ENCODE data around the gene NUS1.
"Not testable (repeated sequence)": the region's sequence is repeated elsewhere in the genome, so short reads cannot be mapped to it uniquely, and the experiment has no call there.

The NUS1 gene

GRCh38 chr6:117674991-117675657, at the start of gene NUS1:
Gene NUS1, plus strand, starts transcription at chr6:117675469. Its CDS starts 202 bp downstream, at chr6:117675671.
- DNase-seq, result peak; percentile 98

DNA sequence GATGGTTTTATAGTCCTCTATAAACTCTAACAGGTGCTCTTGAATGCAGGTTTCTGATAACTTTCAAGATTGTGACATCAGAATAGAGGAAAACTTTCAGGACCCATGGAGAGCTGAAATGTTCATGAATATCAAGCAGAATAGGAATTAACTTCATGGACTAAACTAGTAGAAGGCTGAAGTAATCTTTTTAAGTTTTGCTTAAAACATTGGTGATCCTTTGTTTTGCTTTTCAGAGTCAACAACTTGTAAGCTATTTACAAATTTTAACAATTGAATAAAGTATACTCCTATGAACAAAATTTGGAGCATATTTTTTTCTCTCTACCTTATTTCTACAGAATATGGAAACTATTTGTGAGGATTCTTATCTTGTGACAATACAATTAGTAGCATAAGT, 47.7 kb upstream of the NUS1 start:
- no peak for DNase-seq

DNA sequence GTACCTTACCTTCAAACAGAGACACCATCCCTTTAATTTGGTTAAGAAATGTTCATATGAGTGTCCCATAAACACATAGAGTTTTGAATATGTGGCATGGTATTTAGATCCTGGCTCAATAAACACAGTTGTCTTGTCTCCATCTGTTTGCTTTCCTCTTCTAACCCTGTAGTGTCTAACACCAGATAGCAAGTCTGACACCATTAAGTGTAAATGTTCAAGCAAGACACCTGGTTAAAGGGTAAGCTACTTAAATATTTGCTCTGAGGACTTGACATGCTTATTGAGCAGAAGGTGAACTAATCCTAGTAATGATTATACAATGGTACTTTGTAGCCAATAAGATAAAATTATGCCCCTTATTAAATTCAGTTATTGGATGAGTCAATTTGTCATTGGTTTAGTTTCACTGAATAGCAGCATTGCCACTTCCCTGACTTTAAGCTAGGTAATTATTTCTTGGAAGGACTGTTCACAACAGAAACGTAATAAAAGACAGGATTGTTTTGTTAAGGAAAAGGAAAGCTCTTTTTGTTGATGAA, 46.1 kb upstream of the NUS1 start:
- no peak for DNase-seq

DNA sequence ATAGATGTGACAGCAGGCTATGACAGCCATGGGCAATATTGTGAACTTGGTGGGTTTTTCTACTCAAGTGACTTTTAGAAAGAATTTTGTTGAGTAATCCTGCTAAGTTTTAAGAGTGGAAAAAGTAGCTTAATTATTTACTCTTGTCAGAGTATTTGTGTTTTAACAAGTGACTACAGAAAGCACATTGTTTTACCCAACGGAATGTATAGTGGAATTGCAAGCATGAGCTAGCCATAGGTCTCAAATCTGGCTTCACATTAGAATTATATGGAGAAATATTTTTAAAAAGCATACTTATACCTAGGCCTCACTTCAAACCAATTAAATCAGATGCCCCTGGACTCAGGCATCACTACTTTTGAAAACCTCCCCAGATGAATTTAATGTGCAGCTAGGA, 37.5 kb upstream of the NUS1 start:
- no peak for DNase-seq

GRCh38 chr6:117642976-117643375, 32.3 kb upstream of the NUS1 start:
- DNase-seq, result no peak

DNA sequence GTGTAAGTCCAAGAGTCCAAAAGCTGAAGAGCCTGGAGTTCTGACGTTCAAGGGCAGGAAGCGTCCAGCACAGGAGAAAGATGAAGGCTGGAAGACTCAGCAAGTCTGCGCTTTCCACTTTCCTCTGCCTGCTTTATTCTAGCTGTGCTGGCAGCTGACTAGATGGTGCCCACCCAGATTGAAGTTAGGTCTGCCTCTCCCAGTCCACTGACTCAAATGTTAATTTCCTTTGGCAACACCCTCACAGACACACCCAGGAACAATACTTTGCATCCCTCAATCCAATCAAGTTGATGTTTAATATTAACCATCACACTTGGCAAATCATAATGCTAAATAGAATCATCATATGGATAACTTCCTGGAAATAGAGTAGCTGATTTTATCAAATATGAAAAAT, 23.3 kb upstream of the NUS1 start:
- not testable (repeated sequence) for DNase-seq

DNA sequence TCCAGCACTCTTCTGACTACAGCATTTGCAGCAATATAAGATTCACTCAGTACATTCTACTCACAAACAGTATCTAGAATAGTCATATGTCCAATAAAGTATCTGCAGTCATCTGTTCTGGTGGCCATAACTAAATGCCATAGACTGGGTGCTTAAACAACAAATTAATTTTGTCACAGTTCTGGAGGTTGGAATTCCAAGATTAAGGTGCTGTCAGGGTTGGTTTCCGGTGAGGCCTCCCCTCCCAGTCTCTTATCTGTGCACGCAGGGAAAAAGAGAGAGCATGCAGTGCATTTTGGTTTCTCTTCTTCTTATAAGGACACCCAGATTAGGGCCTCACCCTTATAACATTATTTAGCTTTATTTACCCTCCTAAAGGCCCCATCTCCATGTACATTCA, 21.3 kb upstream of the NUS1 start:
- no peak for DNase-seq

DNA sequence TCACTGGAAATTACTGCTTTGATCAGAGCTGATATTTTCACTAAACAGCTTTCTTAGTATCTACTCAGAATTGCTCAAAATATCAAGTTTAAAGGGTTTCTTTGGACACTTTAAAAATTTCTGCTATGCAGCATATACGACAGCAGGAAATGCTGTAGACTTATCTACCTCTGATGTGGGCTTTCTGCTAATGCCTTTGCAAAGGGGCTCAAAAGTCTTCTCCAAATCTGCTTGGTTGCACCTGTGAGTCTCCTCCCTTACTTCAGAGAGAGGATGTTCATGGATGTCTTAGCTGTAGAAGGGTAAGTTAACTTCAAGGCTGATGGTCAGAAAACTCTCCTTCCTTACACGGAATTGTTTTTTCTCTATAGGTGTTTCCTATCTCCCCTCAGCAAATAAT, 19.9 kb upstream of the NUS1 start:
- DNase-seq, result no peak

DNA sequence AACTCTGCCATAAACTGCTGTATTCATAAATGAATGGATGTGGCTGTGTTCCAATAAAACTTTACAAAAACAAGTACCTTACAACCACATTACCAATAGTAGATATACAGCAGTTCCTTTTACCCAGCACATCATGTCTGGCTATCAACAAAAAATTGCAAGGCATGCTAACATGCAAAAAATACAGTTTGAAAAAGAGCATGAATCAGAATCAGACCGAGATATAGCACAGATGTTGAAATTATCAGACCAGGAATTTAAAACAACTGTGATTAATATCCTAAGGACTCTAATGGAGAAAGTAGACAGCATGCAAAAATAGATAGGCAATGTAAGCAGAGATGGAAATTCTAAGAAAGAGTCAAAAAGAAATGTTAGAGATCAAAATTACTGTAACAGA, 8.4 kb upstream of the NUS1 start:
- DNase-seq, result no peak

DNA sequence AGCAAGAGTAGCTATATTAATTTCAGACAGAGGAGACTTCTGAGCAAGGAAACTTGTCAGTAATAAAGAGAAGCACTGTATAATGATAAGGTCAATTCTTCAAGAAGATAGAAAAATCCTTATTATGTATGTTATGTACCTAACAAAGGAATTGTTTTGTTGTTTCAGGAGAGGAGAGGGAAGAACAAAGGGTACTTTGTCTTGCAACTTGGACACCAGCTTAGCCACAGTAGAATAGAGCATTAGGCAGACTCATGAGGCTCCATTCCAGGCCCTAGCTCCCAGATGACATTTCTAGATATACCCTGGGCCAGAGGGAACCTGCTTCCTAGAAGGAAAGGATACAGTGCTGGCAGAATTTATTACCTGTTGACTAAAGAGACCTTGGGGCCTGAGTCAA, 6.5 kb upstream of the NUS1 start:
- no peak for DNase-seq

GRCh38 chr6:117674503-117674902, 766 bp upstream of the NUS1 start:
- DNase-seq, result no peak

DNA sequence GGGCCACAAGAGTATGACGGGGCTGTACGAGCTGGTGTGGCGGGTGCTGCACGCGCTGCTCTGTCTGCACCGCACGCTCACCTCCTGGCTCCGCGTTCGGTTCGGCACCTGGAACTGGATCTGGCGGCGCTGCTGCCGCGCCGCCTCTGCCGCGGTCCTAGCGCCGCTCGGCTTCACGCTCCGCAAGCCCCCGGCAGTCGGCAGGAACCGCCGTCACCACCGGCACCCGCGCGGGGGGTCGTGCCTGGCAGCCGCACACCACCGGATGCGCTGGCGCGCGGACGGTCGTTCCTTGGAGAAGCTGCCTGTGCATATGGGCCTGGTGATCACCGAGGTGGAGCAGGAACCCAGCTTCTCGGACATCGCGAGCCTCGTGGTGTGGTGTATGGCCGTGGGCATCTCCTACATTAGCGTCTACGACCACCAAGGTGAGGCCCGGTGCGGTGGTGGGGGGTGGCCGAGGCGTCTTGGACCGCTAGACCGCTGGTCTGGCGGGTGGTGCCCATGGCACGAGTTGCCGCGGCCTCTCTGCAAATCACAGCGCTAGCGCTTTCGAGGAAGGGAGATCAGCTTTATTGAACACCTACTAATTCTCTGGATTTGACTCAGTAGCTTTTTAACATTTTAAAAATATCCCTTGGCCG, 511 bp downstream of the NUS1 start:
- not testable (repeated sequence) for DNase-seq

GRCh38 chr6:117676577-117677218, 1.4 kb downstream of the NUS1 start:
- DNase-seq, result no peak

DNA sequence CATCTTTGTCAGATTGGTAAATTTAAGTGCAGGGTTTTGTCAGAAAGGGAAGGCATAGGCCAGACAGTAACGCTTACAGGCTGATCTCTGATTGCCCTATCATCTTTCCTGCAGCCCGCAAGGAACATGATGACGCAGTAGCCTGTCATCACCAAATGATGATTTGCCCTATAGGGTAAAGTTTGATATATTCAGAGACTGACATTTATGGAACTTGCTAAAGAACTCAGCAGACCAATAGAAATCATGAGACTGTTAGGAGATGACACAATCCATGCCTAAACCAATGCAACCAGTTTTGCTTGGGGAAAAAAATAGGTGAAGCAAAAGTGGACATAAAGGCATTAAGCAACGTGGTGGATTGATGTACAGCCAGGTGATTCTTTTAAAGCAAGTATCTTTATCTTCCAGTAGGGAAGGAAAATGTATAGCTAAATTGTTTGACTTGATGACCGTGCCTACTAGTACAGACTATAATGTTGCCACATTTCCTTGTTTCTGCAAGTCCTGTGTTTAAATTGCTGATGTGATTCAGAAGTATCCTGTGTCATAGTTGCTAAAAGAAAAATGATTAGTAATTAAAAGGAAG, 2.4 kb downstream of the NUS1 start:
- DNase-seq, result no peak

DNA sequence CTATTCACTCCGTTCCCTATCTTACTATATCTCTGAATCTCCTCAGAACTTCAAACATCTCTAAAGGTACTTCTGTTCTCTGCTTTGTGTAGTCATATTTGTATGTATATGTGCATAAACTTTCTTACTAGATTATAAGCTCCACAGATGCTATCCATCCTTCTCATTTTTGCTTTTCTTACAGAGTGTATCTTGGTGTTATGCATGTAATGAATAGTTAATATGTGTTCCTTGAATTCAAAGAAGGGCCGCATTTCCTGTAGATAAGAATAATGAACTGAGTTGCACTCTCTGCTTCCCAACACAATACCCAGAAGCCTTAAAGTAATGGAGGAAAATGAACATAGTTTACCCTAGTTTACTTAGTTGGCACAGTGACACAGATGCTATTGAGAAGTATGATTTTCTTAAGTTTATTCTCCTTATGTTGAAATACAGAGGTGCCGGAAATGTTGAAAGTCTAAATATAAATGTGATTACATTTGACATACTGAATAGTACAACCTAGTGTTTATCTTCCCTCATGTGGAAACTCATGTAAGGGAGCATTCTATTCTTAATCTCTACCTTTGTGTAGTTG, 6.0 kb downstream of the NUS1 start:
- no peak for DNase-seq

- no peak for DNase-seq
Measured at GRCh38 chr6:117684749-117685148, 9.5 kb downstream of the NUS1 start.

DNA sequence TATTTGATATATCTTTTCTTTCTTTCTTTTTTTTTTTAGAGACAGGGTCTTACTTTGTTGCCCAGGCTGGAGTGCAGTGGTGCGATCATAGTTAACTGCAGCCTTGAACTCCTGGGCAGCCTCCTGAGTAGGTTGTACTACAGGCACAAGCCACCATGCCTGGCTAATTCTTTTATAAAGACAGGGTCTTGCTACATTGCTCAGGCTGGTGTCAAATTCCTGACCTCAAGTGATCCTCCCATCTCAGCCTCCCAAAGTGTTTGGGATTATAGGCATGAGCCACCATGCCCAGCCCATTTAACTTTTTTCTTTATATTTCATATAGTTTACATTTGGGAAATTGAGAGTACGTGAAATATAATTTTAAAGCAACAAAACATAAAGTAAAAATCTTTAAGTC, 10.1 kb downstream of the NUS1 start:
- no peak for DNase-seq

GRCh38 chr6:117687021-117687648, 11.9 kb downstream of the NUS1 start:
- DNase-seq, result no peak

DNA sequence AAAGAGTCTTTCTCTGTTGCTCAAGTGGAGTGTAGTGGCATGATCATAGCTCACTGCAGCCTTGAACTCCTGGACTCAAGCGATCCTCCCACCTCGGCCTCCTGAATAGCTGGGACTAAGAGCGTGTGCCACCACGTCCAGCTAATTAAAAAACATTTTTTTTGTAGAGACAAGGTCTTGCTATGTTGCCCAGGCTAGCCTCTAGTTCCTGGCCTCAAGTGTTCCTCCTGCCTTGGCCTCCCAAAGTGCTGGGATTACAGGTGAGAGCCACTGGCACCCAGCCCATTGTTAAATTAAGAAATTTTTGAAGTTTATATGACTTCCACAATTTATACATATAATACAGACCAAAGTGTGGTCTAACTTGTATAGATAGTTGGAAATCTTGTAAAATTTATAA, 14.3 kb downstream of the NUS1 start:
- DNase-seq, result not testable (repeated sequence)

GRCh38 chr6:117706504-117706903, 31.2 kb downstream of the NUS1 start:
- no peak for DNase-seq

DNA sequence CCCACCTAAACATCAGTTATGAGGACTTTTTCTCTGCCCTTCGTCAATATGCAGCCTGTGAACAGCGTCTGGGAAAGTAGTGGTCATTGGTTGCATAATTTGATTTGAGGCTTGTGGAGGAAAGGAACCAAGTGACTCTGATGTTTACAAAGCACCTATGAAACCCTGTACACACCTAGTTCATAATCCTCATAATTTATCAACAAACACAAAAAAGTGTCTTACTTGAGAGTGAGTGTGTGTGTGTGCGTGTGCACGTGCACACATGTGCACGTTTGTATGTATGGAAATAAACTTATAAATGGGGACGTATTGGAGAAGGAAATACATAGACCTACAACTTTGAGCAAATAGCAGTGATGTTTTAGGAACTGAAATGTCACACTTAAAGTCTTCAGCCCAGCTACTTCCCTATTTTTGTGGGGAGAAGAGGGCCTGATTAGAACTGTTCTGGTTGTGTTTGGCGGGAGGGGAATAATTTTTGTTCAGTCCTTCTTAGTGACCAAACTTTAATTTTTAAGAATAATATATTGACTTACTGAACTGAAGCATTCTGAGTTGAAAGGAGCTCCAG, 31.8 kb downstream of the NUS1 start:
- not testable (repeated sequence) for DNase-seq

- DNase-seq, result no peak
Measured at GRCh38 chr6:117711369-117711768, 36.1 kb downstream of the NUS1 start.
